Mesenteric fat pad (tissue), 1 donor: Measurements from ENCODE around the gene ACAD10. TPM values are rescaled to one million over a fixed set of nuclear protein-coding genes. Genes with fewer than 3 reads are reported as not detected.
"Not testable (repeated sequence)": the region's sequence is repeated elsewhere in the genome, so short reads cannot be mapped to it uniquely, and the experiment has no call there.

Source experiments
- DNase-seq: peaks from one replicate; pipeline ENCODE4 v3.0.0-alpha.2; 2020; ENCODE audit warnings: low spot score
- total RNA-seq: library from RNA; stranded (reverse); fragmentation: NEBNext Ultra II Directional; extraction: Animal tissue kit (Norgen Biotek cat#: 25700); gene quantifications from one replicate; pipeline ENCODE4 v1.2.1, GENCODE V29; 2021
- donor health status: DM: yes; HTN: yes; CAD: no.

Gene ACAD10
- total RNA-seq, 1 donor from 2014 or later: 15.6 TPM

DNA sequence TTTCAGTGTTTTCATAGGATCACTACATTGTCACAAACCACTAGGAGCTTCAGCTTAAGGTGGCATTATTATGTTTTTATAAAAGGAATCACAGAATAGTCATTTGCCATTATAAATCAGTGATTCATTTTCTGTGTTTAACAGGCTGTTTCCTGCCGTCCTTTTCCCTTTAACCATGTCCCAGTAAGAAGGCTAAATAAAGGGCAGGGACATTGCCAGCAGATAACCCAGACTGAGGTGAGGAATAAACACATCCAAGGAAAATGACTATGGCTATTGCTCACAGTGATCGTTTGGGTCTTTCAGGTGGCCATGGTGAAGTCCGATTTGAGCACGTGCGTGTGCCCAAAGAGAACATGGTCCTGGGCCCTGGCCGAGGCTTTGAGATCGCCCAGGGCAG, 63.0 kb downstream of the ACAD10 start:
- DNase-seq: no peak

- DNase-seq: no peak
These were observed 63.5 kb downstream of the ACAD10 start for GRCh38 chr12:111749391-111749790.

DNA sequence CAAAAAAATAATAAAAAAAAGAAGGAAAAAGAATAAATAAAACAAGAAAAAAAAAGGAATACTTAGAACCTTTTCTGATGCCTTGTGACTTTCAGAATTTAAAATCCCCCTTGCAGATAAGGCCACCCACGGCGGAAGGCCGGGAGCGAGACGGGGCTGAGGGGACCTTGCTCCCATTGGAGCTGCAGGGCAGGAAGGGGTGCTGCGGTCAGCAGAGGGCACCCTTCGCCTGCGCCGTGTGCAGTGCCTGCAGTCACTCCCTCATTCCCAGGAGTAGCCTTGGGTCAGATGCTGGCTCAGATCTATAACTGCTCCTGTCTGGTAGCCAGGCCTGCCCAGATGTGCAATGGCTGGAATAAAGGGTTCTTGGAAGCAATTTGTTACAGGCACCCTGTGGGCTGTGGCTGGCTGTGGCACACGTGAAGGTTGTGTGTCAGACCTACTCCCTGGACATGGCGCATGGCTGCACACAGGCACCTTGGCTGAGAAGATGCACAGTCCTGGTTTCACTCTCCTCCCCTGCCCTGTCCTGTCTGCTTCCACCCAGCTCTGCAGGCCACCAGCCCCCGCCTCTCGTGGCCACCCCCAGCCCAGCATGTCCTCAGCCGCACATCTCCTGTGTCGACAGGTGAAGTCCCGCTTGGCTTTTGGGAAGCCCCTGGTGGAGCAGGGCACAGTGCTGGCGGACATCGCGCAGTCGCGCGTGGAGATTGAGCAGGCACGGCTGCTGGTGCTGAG, 67.5 kb downstream of the ACAD10 start:
- DNase-seq: no peak

DNA sequence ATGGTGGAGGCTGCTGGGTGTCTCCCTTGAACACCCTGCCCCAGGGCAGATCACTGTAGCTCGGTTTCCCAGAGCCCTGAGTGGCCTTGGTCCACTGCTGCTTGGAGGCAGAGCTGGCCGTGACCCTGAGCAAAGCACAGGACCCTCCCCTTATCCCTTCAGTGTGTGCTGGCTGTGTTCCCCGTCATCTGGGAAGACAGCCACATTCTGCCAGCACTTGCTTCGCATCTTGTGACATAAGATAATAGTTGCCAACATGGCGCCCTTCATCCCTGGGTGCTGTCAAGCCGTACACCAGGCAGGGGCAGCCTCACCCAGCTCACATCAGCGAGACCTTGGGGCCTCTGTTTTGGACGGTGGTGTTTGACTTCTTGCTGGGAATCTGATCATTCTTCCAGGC, 68.8 kb downstream of the ACAD10 start:
- DNase-seq: no peak

- DNase-seq: no peak
These were observed 70.3 kb downstream of the ACAD10 start for GRCh38 chr12:111756196-111756595.

DNA sequence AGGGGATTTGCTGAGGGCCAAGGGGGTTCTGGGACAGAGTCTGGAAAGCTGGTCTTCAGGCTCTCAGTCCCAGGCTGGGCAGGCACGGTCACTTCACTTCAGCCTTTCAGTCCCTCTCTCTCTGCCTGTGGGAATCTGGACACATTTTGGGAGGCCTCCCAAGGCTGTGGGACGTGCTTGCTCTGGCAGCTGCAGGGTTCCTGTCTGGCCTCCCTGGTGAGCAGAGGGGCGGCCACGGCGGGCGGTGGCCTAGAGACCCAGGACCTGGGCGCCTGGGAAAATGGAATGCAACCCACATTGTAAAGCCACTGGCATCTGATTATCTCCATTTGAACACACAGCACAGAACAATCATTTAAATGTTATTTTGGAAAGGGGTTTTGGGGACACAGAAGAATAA, 70.8 kb downstream of the ACAD10 start:
- no peak for DNase-seq

DNA sequence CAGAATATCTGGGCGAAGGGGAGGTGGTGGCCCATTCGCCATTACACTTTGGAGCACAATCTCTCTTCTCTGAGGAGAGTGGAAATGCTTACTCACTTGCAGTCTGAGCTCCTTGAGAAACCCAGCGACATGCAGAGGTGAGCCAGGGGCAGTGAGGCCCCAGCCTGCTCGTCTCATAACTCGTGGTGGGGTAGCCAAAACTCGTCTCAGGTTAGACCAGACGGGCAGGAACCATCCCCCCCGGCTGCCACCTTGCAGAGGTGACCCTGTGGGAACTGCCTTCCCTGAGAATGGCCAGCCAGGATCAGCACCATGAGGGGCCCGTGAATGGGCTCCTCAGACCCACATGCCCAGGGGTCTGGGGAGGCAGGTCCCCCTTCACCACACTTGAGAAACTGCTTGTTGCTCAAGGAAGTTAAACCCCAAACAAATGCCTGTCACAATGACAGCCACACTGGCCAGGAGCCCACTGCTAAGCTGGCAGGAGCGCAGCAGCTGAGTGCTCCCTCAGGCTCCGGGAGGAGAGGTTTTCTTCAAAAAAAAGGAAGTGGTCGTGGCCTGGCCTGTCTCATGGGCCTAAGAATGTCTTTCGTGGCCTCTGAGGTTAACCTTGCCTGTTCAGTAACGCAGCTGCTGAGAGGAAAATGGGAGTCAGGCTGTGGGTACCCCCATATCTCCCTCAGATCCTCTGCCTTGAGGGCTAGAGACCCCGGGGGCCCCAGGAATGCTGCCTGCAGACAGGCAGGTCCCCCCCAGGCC, 71.7 kb downstream of the ACAD10 start:
- no peak for DNase-seq

GRCh38 chr12:111758120-111758561, 72.3 kb downstream of the ACAD10 start:
- no peak for DNase-seq

- no peak for DNase-seq
These were observed 73.4 kb downstream of the ACAD10 start for GRCh38 chr12:111759271-111759670.

DNA sequence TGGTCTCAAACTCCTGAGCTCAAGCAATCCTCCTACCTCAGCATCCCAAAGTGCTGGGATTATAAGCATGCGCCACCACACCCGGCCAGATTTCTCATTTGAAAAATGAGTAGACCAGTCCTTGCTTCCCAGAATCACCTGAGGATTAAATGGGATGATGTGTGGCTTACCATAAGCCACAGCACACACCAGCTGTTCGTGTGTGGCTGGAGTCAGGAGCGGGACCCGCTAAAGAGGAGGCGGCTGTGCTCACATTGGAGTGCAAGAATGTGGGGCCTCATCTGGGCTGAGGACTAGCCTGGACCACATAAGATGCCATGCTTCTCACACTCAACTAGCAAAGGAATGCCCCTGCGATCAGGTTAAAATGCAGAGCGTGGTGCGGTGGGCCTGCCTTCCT, 74.1 kb downstream of the ACAD10 start:
- no peak for DNase-seq

GRCh38 chr12:111761099-111761498, 75.2 kb downstream of the ACAD10 start:
- no peak for DNase-seq

DNA sequence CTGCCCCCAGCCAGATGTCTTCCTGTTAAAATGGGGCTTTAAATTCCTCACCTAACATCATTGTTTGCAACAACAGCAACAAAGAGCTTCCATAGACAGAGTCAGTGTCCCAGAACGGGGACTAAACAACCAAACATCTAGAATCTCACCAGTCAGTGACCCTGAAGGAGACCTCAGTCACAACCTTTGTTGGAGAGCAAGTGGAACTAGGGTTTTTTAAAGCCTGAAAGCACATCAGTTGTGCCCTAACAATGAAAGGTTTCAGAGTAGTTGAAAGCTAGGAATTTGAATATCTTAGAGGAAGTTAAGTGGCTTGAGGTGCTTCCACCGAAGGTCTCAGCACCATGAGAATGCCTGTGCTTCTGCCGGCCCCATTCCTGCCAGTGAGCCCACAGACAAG, 75.9 kb downstream of the ACAD10 start:
- DNase-seq: no peak

- DNase-seq: not testable (repeated sequence)
These were observed 77.7 kb downstream of the ACAD10 start for GRCh38 chr12:111763552-111763951.

GRCh38 chr12:111764120-111764821, 78.4 kb downstream of the ACAD10 start:
- no peak for DNase-seq

DNA sequence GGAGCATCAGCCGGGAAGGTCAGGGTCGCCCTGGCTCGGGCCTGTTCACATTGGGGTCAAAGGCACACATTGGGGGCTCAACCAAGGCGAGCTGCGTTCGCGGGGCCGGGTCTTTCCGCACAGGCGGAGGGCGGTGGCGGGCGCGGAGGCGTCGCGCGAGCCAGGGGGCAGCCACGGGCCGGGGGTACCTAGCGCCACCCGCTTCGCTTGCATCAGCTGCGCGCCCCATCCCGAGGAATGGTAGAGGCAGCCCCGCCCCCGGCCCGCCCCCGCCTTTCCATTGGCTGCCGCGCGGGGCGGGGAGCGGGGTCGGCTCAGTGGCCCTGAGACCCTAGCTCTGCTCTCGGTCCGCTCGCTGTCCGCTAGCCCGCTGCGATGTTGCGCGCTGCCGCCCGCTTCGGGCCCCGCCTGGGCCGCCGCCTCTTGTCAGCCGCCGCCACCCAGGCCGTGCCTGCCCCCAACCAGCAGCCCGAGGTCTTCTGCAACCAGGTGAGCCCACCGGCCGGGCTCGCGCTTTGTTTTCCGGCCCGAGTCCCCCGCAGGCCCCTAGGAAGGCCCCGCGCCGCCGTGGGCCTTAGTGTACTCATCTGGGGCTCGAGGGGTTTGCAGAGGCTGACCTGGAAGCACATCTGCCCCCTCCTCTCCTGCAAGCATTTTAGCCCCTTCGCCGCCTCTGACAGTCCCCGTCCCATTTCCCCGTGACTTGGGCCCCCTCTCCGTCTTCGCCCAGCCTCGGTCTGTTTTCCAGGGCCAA, 80.9 kb downstream of the ACAD10 start, which contains the start of gene ALDH2:
Gene ALDH2, plus strand, starts transcription at position 326 of the 754 bp plus-strand sequence. Its CDS starts 50 bp downstream, at position 376.
- DNase-seq: no peak

DNA sequence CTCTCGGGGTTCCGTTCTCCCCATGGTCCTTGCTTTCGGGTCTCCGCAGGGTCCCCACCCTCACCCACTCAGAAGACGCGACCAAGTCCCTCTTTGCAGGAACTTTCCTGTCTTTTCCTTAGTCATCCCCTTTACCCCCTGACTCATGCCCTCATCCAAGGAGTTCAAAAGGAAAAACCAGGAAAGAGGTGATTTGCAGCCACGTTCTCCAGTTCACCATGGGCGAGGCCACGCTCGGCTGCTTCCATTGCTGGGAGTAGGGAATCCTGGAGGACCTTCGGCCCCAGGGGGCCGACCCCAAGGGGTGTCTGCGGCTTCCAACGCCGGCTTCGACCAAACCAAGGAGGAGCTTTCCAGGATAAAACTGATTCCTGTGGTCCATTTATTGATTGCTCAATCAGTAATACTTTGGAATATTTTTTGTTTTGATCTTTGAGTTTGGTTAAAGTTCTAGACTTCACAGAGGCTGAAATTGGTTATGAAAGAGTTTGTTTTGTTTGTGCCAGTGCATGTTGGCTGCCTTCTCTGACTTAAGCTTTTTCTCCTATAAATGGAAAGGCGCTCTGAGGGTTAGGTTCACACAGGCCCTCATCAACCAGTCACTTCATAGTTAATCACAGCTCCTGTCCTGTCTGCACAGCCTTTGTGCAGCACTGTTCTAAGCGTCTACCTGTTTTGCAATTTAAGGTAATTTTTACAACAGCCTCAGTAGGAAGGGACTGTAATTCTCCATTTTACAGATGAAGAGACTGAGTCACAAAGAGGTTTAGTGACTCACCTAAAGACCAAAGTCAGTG, 81.7 kb downstream of the ACAD10 start:
- DNase-seq: no peak

- DNase-seq: no peak
These were observed 82.5 kb downstream of the ACAD10 start for GRCh38 chr12:111768159-111768895.

DNA sequence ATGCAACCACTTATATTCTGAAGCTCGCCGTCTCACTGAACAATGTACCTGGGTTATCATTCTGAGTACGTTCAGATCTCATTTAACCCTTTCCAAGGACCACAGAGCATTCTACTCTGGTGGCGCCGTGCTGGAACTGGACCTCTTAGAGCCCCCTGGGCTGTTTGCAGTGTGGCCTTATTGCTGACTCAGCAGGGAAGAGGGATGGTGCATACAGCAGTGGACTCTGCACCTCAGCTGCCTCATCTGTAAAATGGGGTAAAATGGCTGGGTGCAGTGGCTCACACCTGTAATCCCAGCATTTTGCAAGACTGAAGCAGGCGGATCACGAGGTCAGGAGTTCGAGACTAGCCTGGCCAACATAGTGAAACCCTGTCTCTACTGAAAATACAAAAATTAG, 83.7 kb downstream of the ACAD10 start:
- DNase-seq: no peak

GRCh38 chr12:111773801-111774551, 88.1 kb downstream of the ACAD10 start:
- no peak for DNase-seq
